Measurements from ENCODE around the gene OTUD1.

Gene OTUD1

GRCh38 chr10:23402856-23403255 lies 36.0 kb upstream of the OTUD1 start:
- WGBS (ENCODE audit: insufficient coverage) = 100% methylated on average over 1 of the region's 2 CpGs
- DNase-seq = no peak
- Histone ChIP-seq H3K27me3 (replicated peaks in 2 of 5; ENCODE audit: control insufficient read depth in 4 of 5, insufficient read depth in 5 of 5, low read length in 4 of 5) (peaks cover 0 to 1% (median 0%) of the 10 kb centered on the region in 5 experiments), H3K4me3 (ENCODE audit: control insufficient read depth in 1 of 7, extremely low read depth in 1 of 7, insufficient read depth in 4 of 7, low read depth in 2 of 7, low read length in 6 of 7) (no peak overlapping the region), H3K36me3 (ENCODE audit: control insufficient read depth in 4 of 4, insufficient read depth in 4 of 4, low read length in 3 of 4) (no peaks in the 10 kb centered on the region), H3K9me3 (ENCODE audit: control extremely low read depth in 1 of 5, control insufficient read depth in 4 of 5, insufficient read depth in 2 of 5, low read depth in 1 of 5, low read length in 4 of 5) (no peaks in the 10 kb centered on the region), H3K4me1 (ENCODE audit: control extremely low read depth in 1 of 4, control insufficient read depth in 4 of 4, insufficient read depth in 4 of 4, low read length in 3 of 4) (no peaks in the 10 kb centered on the region), H3K27ac (ENCODE audit: insufficient read depth in 1 of 2, low read depth in 1 of 2, low read length in 2 of 2, poor library complexity in 1 of 2, severe bottlenecking in 2 of 2) (no peak overlapping the region)
- POLR2A ChIA-PET = no interaction called here
- CTCF ChIA-PET = interaction anchor here (0.6 kb wide), 1 partner anchor 100 kb away, joined by 3 read pairs; no protein-coding TSS in a partner anchor

GRCh38 chr10:23403278-23403677 lies 35.6 kb upstream of the OTUD1 start:
- Histone ChIP-seq H3K36me3 (ENCODE audit: control insufficient read depth in 4 of 4, insufficient read depth in 4 of 4, low read length in 3 of 4) (no peaks in the 10 kb centered on the region), H3K27me3 (replicated peaks in 2 of 5; ENCODE audit: control insufficient read depth in 4 of 5, insufficient read depth in 5 of 5, low read length in 4 of 5) (peaks cover 0 to 1% (median 0%) of the 10 kb centered on the region in 5 experiments), H3K4me1 (ENCODE audit: control extremely low read depth in 1 of 4, control insufficient read depth in 4 of 4, insufficient read depth in 4 of 4, low read length in 3 of 4) (no peaks in the 10 kb centered on the region), H3K9me3 (ENCODE audit: control extremely low read depth in 1 of 5, control insufficient read depth in 4 of 5, insufficient read depth in 2 of 5, low read depth in 1 of 5, low read length in 4 of 5) (no peaks in the 10 kb centered on the region), H3K4me3 (ENCODE audit: control insufficient read depth in 1 of 7, extremely low read depth in 1 of 7, insufficient read depth in 4 of 7, low read depth in 2 of 7, low read length in 6 of 7) (no peak overlapping the region), H3K27ac (ENCODE audit: insufficient read depth in 1 of 2, low read depth in 1 of 2, low read length in 2 of 2, poor library complexity in 1 of 2, severe bottlenecking in 2 of 2) (no peak overlapping the region)
- ChIA-PET CTCF (interaction anchor here (0.6 kb wide), 1 partner anchor 101 kb away, joined by 3 read pairs; no protein-coding TSS in a partner anchor), POLR2A (no interaction called here)
- no peak for DNase-seq
- WGBS (ENCODE audit: insufficient coverage) = no CpG with 5 or more reads among the region's 1 CpG

GRCh38 chr10:23403719-23404118 lies 35.2 kb upstream of the OTUD1 start:
- WGBS (ENCODE audit: insufficient coverage) = 100% methylated on average over 2 of the region's 3 CpGs
- H3K36me3 ChIP-seq (ENCODE audit: control insufficient read depth in 4 of 4, insufficient read depth in 4 of 4, low read length in 3 of 4) = no peaks in the 10 kb centered on the region
- H3K27me3 ChIP-seq (replicated peaks in 2 of 5; ENCODE audit: control insufficient read depth in 4 of 5, insufficient read depth in 5 of 5, low read length in 4 of 5) = peaks cover 0 to 1% (median 0%) of the 10 kb centered on the region in 5 experiments
- H3K27ac ChIP-seq (ENCODE audit: insufficient read depth in 1 of 2, low read depth in 1 of 2, low read length in 2 of 2, poor library complexity in 1 of 2, severe bottlenecking in 2 of 2) = no peak overlapping the region
- CTCF ChIA-PET = interaction anchor here (0.6 kb wide), 1 partner anchor 101 kb away, joined by 3 read pairs; no protein-coding TSS in a partner anchor
- H3K4me1 ChIP-seq (ENCODE audit: control extremely low read depth in 1 of 4, control insufficient read depth in 4 of 4, insufficient read depth in 4 of 4, low read length in 3 of 4) = no peaks in the 10 kb centered on the region
- DNase-seq = no peak
- no peak overlapping the region for H3K4me3 ChIP-seq (ENCODE audit: control insufficient read depth in 1 of 7, extremely low read depth in 1 of 7, insufficient read depth in 4 of 7, low read depth in 2 of 7, low read length in 6 of 7)
- POLR2A ChIA-PET = no interaction called here
- H3K9me3 ChIP-seq (ENCODE audit: control extremely low read depth in 1 of 5, control insufficient read depth in 4 of 5, insufficient read depth in 2 of 5, low read depth in 1 of 5, low read length in 4 of 5) = no peaks in the 10 kb centered on the region

GRCh38 chr10:23404461-23404980 lies 34.4 kb upstream of the OTUD1 start:
- POLR2A ChIA-PET = interaction anchor here (0.6 kb wide), 1 partner anchor 25 kb away, joined by 3 read pairs; no protein-coding TSS in a partner anchor
- peaks cover 0 to 1% (median 0%) of the 10 kb centered on the region in 5 experiments for H3K27me3 ChIP-seq (replicated peaks in 2 of 5; ENCODE audit: control insufficient read depth in 4 of 5, insufficient read depth in 5 of 5, low read length in 4 of 5)
- DNase-seq = no peak
- no peaks in the 10 kb centered on the region for H3K36me3 ChIP-seq (ENCODE audit: control insufficient read depth in 4 of 4, insufficient read depth in 4 of 4, low read length in 3 of 4)
- no peaks in the 10 kb centered on the region for H3K4me1 ChIP-seq (ENCODE audit: control extremely low read depth in 1 of 4, control insufficient read depth in 4 of 4, insufficient read depth in 4 of 4, low read length in 3 of 4)
- no peak overlapping the region for H3K27ac ChIP-seq (ENCODE audit: insufficient read depth in 1 of 2, low read depth in 1 of 2, low read length in 2 of 2, poor library complexity in 1 of 2, severe bottlenecking in 2 of 2)
- no CpG with 5 or more reads among the region's 5 CpGs for WGBS (ENCODE audit: insufficient coverage)
- H3K4me3 ChIP-seq (ENCODE audit: control insufficient read depth in 1 of 7, extremely low read depth in 1 of 7, insufficient read depth in 4 of 7, low read depth in 2 of 7, low read length in 6 of 7) = no peak overlapping the region
- no peaks in the 10 kb centered on the region for H3K9me3 ChIP-seq (ENCODE audit: control extremely low read depth in 1 of 5, control insufficient read depth in 4 of 5, insufficient read depth in 2 of 5, low read depth in 1 of 5, low read length in 4 of 5)
- CTCF ChIA-PET = no interaction called here

- WGBS (ENCODE audit: insufficient coverage) = 100% methylated on average over 2 of the region's 3 CpGs
- Histone ChIP-seq H3K27me3 (replicated peaks in 2 of 5; ENCODE audit: control insufficient read depth in 4 of 5, insufficient read depth in 5 of 5, low read length in 4 of 5) (no peaks in the 10 kb centered on the region), H3K4me3 (ENCODE audit: control insufficient read depth in 1 of 7, extremely low read depth in 1 of 7, insufficient read depth in 4 of 7, low read depth in 2 of 7, low read length in 6 of 7) (no peak overlapping the region), H3K4me1 (ENCODE audit: control extremely low read depth in 1 of 4, control insufficient read depth in 4 of 4, insufficient read depth in 4 of 4, low read length in 3 of 4) (no peaks in the 10 kb centered on the region), H3K36me3 (ENCODE audit: control insufficient read depth in 4 of 4, insufficient read depth in 4 of 4, low read length in 3 of 4) (no peaks in the 10 kb centered on the region), H3K9me3 (ENCODE audit: control extremely low read depth in 1 of 5, control insufficient read depth in 4 of 5, insufficient read depth in 2 of 5, low read depth in 1 of 5, low read length in 4 of 5) (no peaks in the 10 kb centered on the region), H3K27ac (ENCODE audit: insufficient read depth in 1 of 2, low read depth in 1 of 2, low read length in 2 of 2, poor library complexity in 1 of 2, severe bottlenecking in 2 of 2) (no peak overlapping the region)
- ChIA-PET CTCF (no interaction called here), POLR2A (no interaction called here)
- DNase-seq = no peak
These were observed 33.3 kb upstream of the OTUD1 start for GRCh38 chr10:23405540-23405939.

- no peak overlapping the region for H3K4me3 ChIP-seq (ENCODE audit: control insufficient read depth in 1 of 7, extremely low read depth in 1 of 7, insufficient read depth in 4 of 7, low read depth in 2 of 7, low read length in 6 of 7)
- ChIA-PET CTCF (no interaction called here), POLR2A (no interaction called here)
- no peaks in the 10 kb centered on the region for H3K4me1 ChIP-seq (ENCODE audit: control extremely low read depth in 1 of 4, control insufficient read depth in 4 of 4, insufficient read depth in 4 of 4, low read length in 3 of 4)
- H3K9me3 ChIP-seq (ENCODE audit: control extremely low read depth in 1 of 5, control insufficient read depth in 4 of 5, insufficient read depth in 2 of 5, low read depth in 1 of 5, low read length in 4 of 5) = no peaks in the 10 kb centered on the region
- peak in 1 of 3 donors; percentile 4 for DNase-seq
- no peaks in the 10 kb centered on the region for H3K36me3 ChIP-seq (ENCODE audit: control insufficient read depth in 4 of 4, insufficient read depth in 4 of 4, low read length in 3 of 4)
- no peak overlapping the region for H3K27ac ChIP-seq (ENCODE audit: insufficient read depth in 1 of 2, low read depth in 1 of 2, low read length in 2 of 2, poor library complexity in 1 of 2, severe bottlenecking in 2 of 2)
- WGBS (ENCODE audit: insufficient coverage) = 85% methylated on average over 2 of the region's 5 CpGs
- no peaks in the 10 kb centered on the region for H3K27me3 ChIP-seq (replicated peaks in 2 of 5; ENCODE audit: control insufficient read depth in 4 of 5, insufficient read depth in 5 of 5, low read length in 4 of 5)
These were observed 32.5 kb upstream of the OTUD1 start for GRCh38 chr10:23406409-23406808.

GRCh38 chr10:23408330-23408976 lies 30.4 kb upstream of the OTUD1 start:
- Histone ChIP-seq H3K36me3 (ENCODE audit: control insufficient read depth in 4 of 4, insufficient read depth in 4 of 4, low read length in 3 of 4) (no peaks in the 10 kb centered on the region), H3K4me1 (ENCODE audit: control extremely low read depth in 1 of 4, control insufficient read depth in 4 of 4, insufficient read depth in 4 of 4, low read length in 3 of 4) (no peaks in the 10 kb centered on the region), H3K27ac (ENCODE audit: insufficient read depth in 1 of 2, low read depth in 1 of 2, low read length in 2 of 2, poor library complexity in 1 of 2, severe bottlenecking in 2 of 2) (no peak overlapping the region), H3K4me3 (ENCODE audit: control insufficient read depth in 1 of 7, extremely low read depth in 1 of 7, insufficient read depth in 4 of 7, low read depth in 2 of 7, low read length in 6 of 7) (no peak overlapping the region), H3K27me3 (replicated peaks in 2 of 5; ENCODE audit: control insufficient read depth in 4 of 5, insufficient read depth in 5 of 5, low read length in 4 of 5) (no peaks in the 10 kb centered on the region), H3K9me3 (ENCODE audit: control extremely low read depth in 1 of 5, control insufficient read depth in 4 of 5, insufficient read depth in 2 of 5, low read depth in 1 of 5, low read length in 4 of 5) (no peaks in the 10 kb centered on the region)
- POLR2A ChIA-PET = interaction anchor here (0.7 kb wide), 1 partner anchor 20 kb away, joined by 3 read pairs; no protein-coding TSS in a partner anchor
- CTCF ChIA-PET = no interaction called here
- DNase-seq = no peak
- 100% methylated on average over 2 of the region's 8 CpGs for WGBS (ENCODE audit: insufficient coverage)
